G401 (cell line): ENCODE measurements around the gene PPP1R7. TPM values are rescaled to one million over a fixed set of nuclear protein-coding genes. Genes with fewer than 3 reads are reported as not detected.
"Not testable (repeated sequence)": the region's sequence is repeated elsewhere in the genome, so short reads cannot be mapped to it uniquely, and the experiment has no call there.

Source experiments
- DNase-seq: peaks from one replicate; pipeline ENCODE4 v3.0.0-alpha.2; 2015; ENCODE audit warnings: low spot score
- in situ Hi-C: cut with HindIII; loops from 2 replicates; pipeline ENCODE4 v1.10.0; 2016; ENCODE audit warnings: low sequenced_read_pairs, mixed read lengths
- total RNA-seq: library from RNA; depleted of rRNA; stranded (reverse); fragments of >200 nt; shearing (Covaris generic); gene quantifications from 2 replicates; pipeline ENCODE4 v1.2.3, GENCODE V29; 2014

The PPP1R7 gene
- total RNA-seq, 1 experiment from 2014 or later = 91.9 TPM

- in situ Hi-C loops = no loop called here
- no peak for DNase-seq
These were observed 37.0 kb downstream of the PPP1R7 start for GRCh38 chr2:241187101-241187917.

GRCh38 chr2:241187918-241188234 lies 37.6 kb downstream of the PPP1R7 start:
- no peak for DNase-seq
- in situ Hi-C loops = no loop called here

GRCh38 chr2:241188361-241189092 lies 38.3 kb downstream of the PPP1R7 start, which contains the start of gene ANO7:
TSS of gene ANO7 (plus strand) at chr2:241188677. CDS start at chr2:241190064, 1,387 bp downstream.
- in situ Hi-C loops = no loop called here
- DNase-seq = no peak

GRCh38 chr2:241189093-241189855 lies 39.0 kb downstream of the PPP1R7 start:
- DNase-seq = no peak
- in situ Hi-C loops = no loop called here

- DNase-seq = no peak
- in situ Hi-C loops = no loop called here
These were observed 39.6 kb downstream of the PPP1R7 start for GRCh38 chr2:241189856-241190201.

- in situ Hi-C loops = no loop called here
- DNase-seq = no peak
These were observed 40.2 kb downstream of the PPP1R7 start for GRCh38 chr2:241190291-241190981.

DNA sequence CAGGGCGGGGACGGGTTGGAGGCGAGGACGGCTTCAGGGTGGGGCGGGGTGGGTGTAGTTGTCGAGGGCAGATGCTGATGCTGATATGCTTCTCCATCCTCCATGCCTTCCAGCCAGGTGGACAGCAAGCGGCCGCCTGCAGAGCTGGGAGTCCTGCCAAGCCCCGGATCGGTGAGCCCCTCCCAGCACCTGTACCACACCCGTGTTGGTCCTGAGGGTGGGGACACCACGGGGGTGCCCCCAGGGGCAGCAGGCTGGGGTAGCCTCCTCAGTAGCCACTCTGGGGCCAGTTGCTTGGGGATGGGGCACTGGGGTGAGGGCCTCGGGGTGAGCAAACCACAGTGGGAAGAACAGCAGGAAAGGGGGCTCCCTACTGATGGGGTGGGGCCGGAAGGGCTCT lies 40.8 kb downstream of the PPP1R7 start:
- in situ Hi-C loops = no loop called here
- DNase-seq = no peak

DNA sequence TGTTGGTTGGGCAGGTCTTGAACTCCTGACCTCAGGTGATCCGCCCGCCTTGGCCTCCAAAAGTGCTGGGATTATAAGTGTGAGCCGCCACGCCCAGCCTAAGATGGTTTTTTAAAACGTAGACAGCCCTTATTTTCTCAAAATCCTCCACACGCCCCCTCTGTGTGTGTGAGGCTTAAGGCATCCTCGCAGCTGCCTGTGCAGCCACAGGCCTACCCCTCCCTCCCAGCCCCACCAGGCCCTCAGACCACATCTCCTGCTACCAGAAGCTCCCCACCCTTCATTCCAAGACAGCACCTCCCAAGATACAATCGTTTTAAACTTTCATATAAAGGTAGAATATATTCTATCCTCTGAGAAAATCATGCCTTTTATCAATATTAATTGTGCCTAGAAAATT lies 43.0 kb downstream of the PPP1R7 start:
- in situ Hi-C loops = no loop called here
- no peak for DNase-seq

- in situ Hi-C loops = no loop called here
- DNase-seq = no peak
These were observed 44.5 kb downstream of the PPP1R7 start for GRCh38 chr2:241194811-241195210.

DNA sequence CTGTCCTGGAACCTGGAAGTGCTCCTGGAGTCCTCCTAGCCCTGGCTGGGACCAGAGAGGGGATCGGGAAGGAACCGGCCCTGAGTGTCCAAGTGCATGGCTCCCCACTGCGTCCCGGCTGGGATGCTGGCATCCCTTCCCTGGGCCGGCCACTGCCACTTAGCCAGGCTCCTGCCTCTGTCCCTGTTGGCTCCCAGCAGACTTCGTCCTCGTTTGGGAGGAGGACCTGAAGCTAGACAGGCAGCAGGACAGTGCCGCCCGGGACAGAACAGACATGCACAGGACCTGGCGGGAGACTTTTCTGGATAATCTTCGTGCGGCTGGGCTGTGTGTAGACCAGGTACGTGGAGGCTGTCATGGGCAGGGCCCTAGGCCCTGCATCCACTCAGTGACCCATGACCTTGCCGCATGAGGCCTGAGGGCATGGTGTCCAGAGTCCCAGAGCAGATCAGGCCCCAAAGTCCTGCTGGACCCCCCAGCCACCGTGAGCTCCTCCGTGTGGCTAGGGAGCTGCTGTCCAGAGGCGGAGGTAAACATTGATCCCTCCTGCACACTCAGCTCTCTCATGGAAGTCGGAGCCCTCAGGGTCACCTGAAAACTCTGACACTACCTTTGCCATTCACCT lies 45.4 kb downstream of the PPP1R7 start:
- no peak for DNase-seq
- in situ Hi-C loops = no loop called here

- DNase-seq, in situ Hi-C loops: not testable (repeated sequence)
These were observed 47.0 kb downstream of the PPP1R7 start for GRCh38 chr2:241197246-241197645.

DNA sequence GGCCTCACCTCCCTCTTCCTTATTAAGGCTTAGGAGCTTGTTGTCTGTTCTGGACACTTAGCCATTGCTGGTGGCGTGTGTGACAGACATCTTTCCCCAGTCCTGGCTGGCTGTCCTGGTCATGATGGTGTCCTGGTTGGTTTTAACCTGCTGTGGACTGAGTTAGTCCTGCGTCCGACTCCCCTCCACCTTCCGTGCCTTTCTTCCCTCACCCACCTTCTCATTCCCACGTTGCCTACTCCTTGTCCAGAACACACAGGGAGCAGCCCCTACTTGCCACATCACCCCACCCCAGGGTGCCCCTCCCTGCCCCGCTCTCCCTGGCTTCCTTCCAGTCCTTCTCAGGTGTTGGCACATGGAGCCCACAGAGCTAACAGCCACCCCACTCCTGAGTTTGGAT lies 47.7 kb downstream of the PPP1R7 start:
- in situ Hi-C loops = no loop called here

GRCh38 chr2:241198381-241199279 lies 48.4 kb downstream of the PPP1R7 start:
- no peak for DNase-seq
- in situ Hi-C loops = no loop called here

More for the DNA sequence above, 47.7 kb downstream of the PPP1R7 start:
- DNase-seq = no peak

DNA sequence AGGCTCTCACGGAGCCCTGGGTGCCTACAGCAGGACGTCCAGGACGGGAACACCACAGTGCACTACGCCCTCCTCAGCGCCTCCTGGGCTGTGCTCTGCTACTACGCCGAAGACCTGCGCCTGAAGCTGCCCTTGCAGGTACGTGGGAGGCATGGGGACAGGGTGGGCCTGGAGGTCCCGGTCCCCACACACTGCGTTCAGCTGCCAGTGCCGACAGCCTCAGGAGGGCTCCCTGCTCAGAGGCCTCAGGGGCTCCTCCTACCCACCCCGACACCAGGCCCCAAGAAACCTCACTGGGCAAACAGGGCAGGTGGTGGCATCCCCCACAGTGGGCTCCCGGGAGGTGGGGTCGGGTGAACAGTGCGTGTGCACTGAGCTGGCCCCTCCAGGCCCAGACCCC lies 49.0 kb downstream of the PPP1R7 start:
- no peak for DNase-seq
- in situ Hi-C loops = no loop called here

GRCh38 chr2:241199897-241200821 lies 49.9 kb downstream of the PPP1R7 start:
- in situ Hi-C loops = no loop called here
- DNase-seq = no peak

DNA sequence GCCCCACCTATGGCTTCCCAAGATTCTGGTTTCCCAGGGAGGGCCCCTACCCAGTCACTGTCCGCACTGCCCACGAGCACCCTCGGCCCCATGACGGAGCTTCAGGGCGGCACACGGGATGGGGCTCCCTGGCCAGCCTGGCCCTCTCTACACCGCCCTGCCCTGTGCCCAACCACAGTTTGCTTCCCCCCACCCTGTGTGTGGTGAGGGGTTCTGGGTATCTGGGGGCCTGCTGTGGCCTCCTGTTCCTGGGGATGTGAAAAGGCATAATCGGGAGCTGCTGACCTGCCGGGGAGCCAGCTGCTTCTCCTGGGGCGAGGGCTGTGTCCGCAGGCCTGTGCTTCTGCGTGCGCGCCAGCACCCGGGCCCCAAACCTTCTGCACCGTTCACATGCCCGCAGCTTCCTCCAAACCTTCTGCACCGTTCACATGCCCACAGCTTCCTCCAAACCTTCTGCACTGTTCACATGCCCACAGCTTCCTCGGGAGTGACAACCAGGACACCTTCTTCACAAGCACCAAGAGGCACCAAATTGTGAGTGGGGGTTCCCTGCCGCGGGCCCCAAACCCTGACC lies 50.6 kb downstream of the PPP1R7 start:
- in situ Hi-C loops = no loop called here
- DNase-seq = no peak
